Measurements from ENCODE around the gene CEP70.

DNA sequence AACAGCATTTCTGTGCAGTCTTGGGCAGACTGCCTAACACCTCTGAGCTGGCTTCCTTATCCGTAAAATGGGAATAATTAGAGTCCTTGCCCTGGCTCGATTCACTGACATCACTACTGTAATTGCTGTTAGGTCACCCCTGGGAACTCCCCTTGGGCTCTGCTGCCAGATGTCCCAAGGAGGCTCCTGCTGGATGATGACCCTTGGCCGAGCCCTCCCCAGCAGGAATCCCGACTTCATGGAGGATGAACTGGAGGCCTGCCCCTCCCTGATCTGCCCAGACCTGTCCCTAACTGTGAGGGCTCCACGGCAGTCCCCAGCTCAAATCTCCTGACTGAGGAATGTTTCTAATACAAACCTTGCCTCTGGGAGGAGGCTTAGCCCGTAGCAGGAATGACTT is 141.6 kb downstream of the CEP70 start:
- no peak for TF ChIP-seq EP300 (IDR thresholded peaks at IDR 0.05)
- no peak for TF ChIP-seq POLR2AphosphoS5 (IDR thresholded peaks at IDR 0.05)
- no peak for TF ChIP-seq POLR2A (IDR thresholded peaks at IDR 0.05; ENCODE audit: low read depth)
- TF ChIP-seq, protein P1, sequence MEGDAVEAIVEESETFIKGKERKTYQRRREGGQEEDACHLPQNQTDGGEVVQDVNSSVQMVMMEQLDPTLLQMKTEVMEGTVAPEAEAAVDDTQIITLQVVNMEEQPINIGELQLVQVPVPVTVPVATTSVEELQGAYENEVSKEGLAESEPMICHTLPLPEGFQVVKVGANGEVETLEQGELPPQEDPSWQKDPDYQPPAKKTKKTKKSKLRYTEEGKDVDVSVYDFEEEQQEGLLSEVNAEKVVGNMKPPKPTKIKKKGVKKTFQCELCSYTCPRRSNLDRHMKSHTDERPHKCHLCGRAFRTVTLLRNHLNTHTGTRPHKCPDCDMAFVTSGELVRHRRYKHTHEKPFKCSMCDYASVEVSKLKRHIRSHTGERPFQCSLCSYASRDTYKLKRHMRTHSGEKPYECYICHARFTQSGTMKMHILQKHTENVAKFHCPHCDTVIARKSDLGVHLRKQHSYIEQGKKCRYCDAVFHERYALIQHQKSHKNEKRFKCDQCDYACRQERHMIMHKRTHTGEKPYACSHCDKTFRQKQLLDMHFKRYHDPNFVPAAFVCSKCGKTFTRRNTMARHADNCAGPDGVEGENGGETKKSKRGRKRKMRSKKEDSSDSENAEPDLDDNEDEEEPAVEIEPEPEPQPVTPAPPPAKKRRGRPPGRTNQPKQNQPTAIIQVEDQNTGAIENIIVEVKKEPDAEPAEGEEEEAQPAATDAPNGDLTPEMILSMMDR (IDR thresholded peaks at IDR 0.05), result no peak
